Dermis microvascular lymphatic vessel endothelial cell (primary cell): ENCODE data around the gene RPP30. TPM values are rescaled to one million over a fixed set of nuclear protein-coding genes. Genes with fewer than 3 reads are reported as not detected.
A peak's percentile ranks its signal among the peaks of the same experiment; 100 is the strongest.
"Not testable (repeated sequence)": the region's sequence is repeated elsewhere in the genome, so short reads cannot be mapped to it uniquely, and the experiment has no call there.

Experiments
- DNase-seq, 2 donors: peaks; one replicate each; pipeline versions ENCODE4 v3.0.0 to v3.0.0-alpha.2; 2010; ENCODE audit warnings: low read depth in 2 of 2
- total RNA-seq: library from RNA; depleted of rRNA; stranded (reverse); fragments of >200 nt; gene quantifications from 2 replicates; pipeline ENCODE4 v1.2.1, GENCODE V29; 2014

The RPP30 gene
- total RNA-seq, 1 donor from 2014 or later = 36.3 TPM

DNA sequence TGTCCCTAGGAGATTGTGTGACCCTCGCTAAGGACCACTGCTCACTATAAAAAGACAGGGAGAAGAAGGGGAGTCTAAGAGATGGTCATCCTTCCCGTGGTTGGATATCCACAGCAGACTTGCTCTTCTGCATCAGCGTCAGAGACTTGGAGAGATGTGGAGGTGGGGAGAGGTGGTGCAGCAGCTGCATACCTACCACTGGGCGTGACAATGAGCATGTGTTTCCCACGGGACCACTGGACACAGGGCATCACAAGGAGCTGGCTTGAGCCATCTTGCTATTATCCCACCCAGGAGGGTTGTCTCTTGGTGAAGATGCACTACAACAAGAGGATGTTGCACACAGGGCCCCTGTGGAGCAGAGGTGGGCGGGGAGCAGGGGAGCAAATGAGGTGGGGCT is 67.9 kb downstream of the RPP30 start:
- DNase-seq = no peak

- DNase-seq = not testable (repeated sequence)
These were observed 71.2 kb downstream of the RPP30 start for GRCh38 chr10:90942980-90943379.

DNA sequence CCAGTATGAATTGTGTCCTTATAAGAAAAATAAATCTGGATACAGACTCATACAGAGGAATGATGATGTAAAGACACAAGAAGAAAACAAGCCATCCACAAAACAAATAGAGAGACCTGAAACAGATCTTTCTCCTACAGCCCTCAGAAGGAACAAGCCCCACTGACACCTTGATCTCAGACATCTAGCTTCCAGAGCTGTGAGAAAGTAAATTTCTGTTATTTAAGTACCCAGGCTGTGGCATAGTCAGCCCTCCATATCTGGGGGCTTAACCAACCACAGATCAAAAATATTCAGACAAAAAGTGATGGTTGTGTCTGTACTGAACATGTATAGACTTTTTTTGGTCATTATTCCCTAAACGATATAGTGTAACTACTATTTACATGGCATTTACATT is 73.0 kb downstream of the RPP30 start:
- DNase-seq = no peak

GRCh38 chr10:90945491-90946070 is 73.8 kb downstream of the RPP30 start:
- no peak for DNase-seq

DNA sequence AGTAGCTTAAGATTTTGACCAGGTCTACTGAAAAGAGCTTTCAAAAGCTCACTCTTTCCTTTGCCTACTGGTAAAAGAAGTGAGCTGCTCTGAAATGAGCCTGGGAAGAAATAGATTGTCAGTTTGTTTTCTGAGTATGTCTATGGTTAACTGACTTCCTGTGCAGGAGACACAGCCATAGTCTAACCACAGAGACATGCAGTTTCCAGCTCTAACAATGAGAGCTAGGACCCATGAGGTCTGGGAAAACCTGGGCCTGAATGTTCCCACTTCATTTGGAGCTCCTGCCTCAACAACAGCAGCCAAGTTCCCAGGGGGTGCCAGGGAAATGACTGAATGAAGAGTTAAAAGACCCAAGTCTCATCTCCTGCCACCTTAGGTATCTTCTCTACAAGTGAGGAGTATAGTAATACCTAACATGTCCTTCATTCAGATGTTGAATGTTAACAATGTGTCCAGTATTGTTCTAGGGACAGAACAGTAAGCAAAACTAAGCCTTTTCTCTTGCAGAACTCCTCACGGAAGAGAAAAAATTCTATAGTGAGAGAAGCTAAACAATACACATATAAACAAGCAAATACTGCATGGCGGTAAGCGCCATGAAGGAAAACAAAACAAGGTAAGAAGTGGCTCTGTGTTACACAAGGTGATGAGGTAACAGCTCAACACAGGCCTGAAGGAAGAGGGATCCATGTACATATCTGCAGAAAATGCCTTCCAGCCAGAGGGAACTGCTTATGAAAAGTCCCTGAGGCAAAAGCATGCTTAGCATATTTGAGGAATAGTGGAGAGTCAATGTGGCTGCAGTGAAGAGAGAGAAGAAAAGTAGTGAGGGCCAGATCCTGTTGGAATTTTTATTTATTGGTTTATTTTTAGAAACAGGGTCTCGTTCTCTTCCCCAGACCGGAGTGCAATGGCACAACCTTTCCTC is 75.5 kb downstream of the RPP30 start:
- peak in 1 of 2 donors; percentile 90 for DNase-seq

Other genes with a start within 250 kb of the RPP30 start
- under 0.01 and 0.13 TPM in 2 replicates for gene HTR7, start 13.9 kb upstream of the RPP30 start, total RNA-seq
- 321 and 371 TPM in 2 replicates for gene ANKRD1, start 49.1 kb downstream of the RPP30 start, total RNA-seq